ENCODE data around the gene MUCL3.

GRCh38 chr6:30985490-30985889, 44.7 kb downstream of the MUCL3 start:
- no peak for TF ChIP-seq CTCF (IDR thresholded peaks at IDR 0.05)
- TF ChIP-seq EP300 (IDR thresholded peaks at IDR 0.05), result no peak
- TF ChIP-seq POLR2A (IDR thresholded peaks at IDR 0.05), result no peak
